H1 (cell line): ENCODE data around the gene TOM1L2. TPM values are rescaled to one million over a fixed set of nuclear protein-coding genes. Genes with fewer than 3 reads are reported as not detected.

Experiments
- CTCF ChIA-PET: fragments of 300-600 bp; sonication (Branson Sonifier 250); formaldehyde crosslinking; loops from one replicate; lab custom pipeline; 2021; ENCODE audit not compliant: partially characterized antibody; lab: Charles Lee
- POLR2A ChIA-PET: fragments of 300-600 bp; sonication (Branson Sonifier 250); formaldehyde crosslinking; loops from one replicate; lab custom pipeline; 2021; ENCODE audit warnings: inconsistent platforms; ENCODE audit not compliant: partially characterized antibody; lab: Charles Lee
- DNase-seq, 2 experiments: peaks; one replicate each; pipeline versions ENCODE4 v3.0.0 to v3.0.0-alpha.2; 2010 to 2022; ENCODE audit warnings: low spot score in 2 of 2, low read depth in 1 of 2, mixed read lengths in 1 of 2
- FAIRE-seq: peaks from 2 replicates; lab custom pipeline; 2011; peaks lifted over from hg19 to GRCh38; lab: Jason Lieb, UNC
- H2AFZ ChIP-seq: 2 replicates; pipeline ENCODE4 v1.8.1; 2012; ENCODE audit warnings: low read length, inconsistent platforms
- H2AK5ac ChIP-seq: 2 replicates; pipeline ENCODE4 v1.6.1; 2013; ENCODE audit warnings: low read depth, low read length
- H2BK120ac ChIP-seq: replicated peaks from 2 replicates; pipeline ENCODE3; 2013; ENCODE audit warnings: low read depth, low read length, inconsistent platforms
- H2BK12ac ChIP-seq: 2 replicates; pipeline ENCODE4 v1.6.1; 2013; ENCODE audit warnings: low read depth, low read length
- H2BK15ac ChIP-seq: 2 replicates; pipeline ENCODE4 v1.6.1; 2013; ENCODE audit warnings: low read length
- H2BK20ac ChIP-seq: 2 replicates; pipeline ENCODE4 v1.6.1; 2013; ENCODE audit warnings: low read length
- H2BK5ac ChIP-seq: 2 replicates; pipeline ENCODE4 v1.6.1; 2013; ENCODE audit warnings: low read depth, low read length
- H3K14ac ChIP-seq: 2 replicates; pipeline ENCODE4 v1.6.1; 2013; ENCODE audit warnings: inconsistent platforms; ENCODE audit not compliant: insufficient read length
- H3K18ac ChIP-seq: 2 replicates; pipeline ENCODE4 v1.6.1; 2013; ENCODE audit warnings: low read length; ENCODE audit errors: extremely low read depth
- H3K23ac ChIP-seq: 2 replicates; pipeline ENCODE4 v1.6.1; 2013; ENCODE audit warnings: inconsistent platforms; ENCODE audit not compliant: insufficient read length
- H3K23me2 ChIP-seq: 2 replicates; pipeline ENCODE4 v1.6.1; 2013; ENCODE audit warnings: low read depth, low read length
- H3K27ac ChIP-seq: 2 replicates; pipeline ENCODE4 v1.6.1; 2011; ENCODE audit warnings: low read depth, low read length, inconsistent platforms
- H3K27me3 ChIP-seq, 4 experiments: replicated peaks in 1 of 4; 1 replicate in 1 of 4; 2 replicates in 3 of 4; pipeline versions ENCODE4 v1.6.1 to v1.8.1; 2011 to 2013; ENCODE audit warnings: low read length in 3 of 4, mild to moderate bottlenecking in 3 of 4, inconsistent platforms in 2 of 4, mixed read lengths in 2 of 4, moderate library complexity in 1 of 4; ENCODE audit not compliant: control insufficient read depth in 3 of 4, insufficient read depth in 3 of 4; ENCODE audit errors: extremely low read depth in 1 of 4
- H3K36me3 ChIP-seq, 4 experiments: 2 replicates each; pipeline versions ENCODE4 v1.6.1 to v1.8.1; 2011 to 2013; ENCODE audit warnings: mild to moderate bottlenecking in 4 of 4, low read length in 3 of 4, moderate library complexity in 2 of 4, control low read depth in 1 of 4, inconsistent platforms in 1 of 4; ENCODE audit not compliant: insufficient read depth in 4 of 4, control insufficient read depth in 2 of 4
- H3K4ac ChIP-seq: replicated peaks from 2 replicates; pipeline ENCODE3; 2013; ENCODE audit warnings: low read length, low read depth, mixed read lengths, inconsistent platforms; ENCODE audit not compliant: insufficient read length
- H3K4me1 ChIP-seq, 4 experiments: replicated peaks in 1 of 4; 1 replicate in 1 of 4; 2 replicates in 3 of 4; pipeline versions ENCODE4 v1.6.1 to v1.8.1; 2011 to 2013; ENCODE audit warnings: low read length in 3 of 4, inconsistent platforms in 2 of 4, mixed read lengths in 1 of 4; ENCODE audit not compliant: insufficient read depth in 4 of 4, control insufficient read depth in 3 of 4
- H3K4me2 ChIP-seq, 2 experiments: 2 replicates each; pipeline versions ENCODE4 v1.6.1 to v1.8.1; 2011 to 2013; ENCODE audit warnings: low read depth in 2 of 2, low read length in 2 of 2, control low read depth in 1 of 2, inconsistent platforms in 1 of 2, mild to moderate bottlenecking in 1 of 2; ENCODE audit not compliant: insufficient read depth in 1 of 2
- H3K4me3 ChIP-seq, 4 experiments: fragments of 200-600, 300-600 bp in 1 of 4; sonication (generic), shearing (Covaris generic), sonication (Bioruptor Twin) in 1 of 4; 2 replicates each; pipeline versions ENCODE4 v1.5.1 to v1.8.1; 2011 to 2016; ENCODE audit warnings: low read length in 4 of 4, low read depth in 3 of 4, control low read depth in 2 of 4, inconsistent platforms in 2 of 4, mild to moderate bottlenecking in 2 of 4, mixed read lengths in 1 of 4, moderate library complexity in 1 of 4; ENCODE audit not compliant: insufficient read depth in 2 of 4; ENCODE audit errors: extremely low read depth in 1 of 4
- H3K56ac ChIP-seq: replicated peaks from 2 replicates; pipeline ENCODE3; 2013; ENCODE audit warnings: low read depth, mild to moderate bottlenecking, mixed read lengths, low read length, inconsistent platforms; ENCODE audit not compliant: insufficient read length
- H3K79me1 ChIP-seq: 2 replicates; pipeline ENCODE4 v1.6.1; 2013; ENCODE audit warnings: low read depth, low read length, control low read depth
- H3K79me2 ChIP-seq, 2 experiments: 2 replicates each; pipeline versions ENCODE4 v1.6.1 to v1.8.1; 2012 to 2013; ENCODE audit warnings: low read length in 2 of 2, mild to moderate bottlenecking in 2 of 2, inconsistent platforms in 1 of 2; ENCODE audit not compliant: insufficient read depth in 2 of 2, control insufficient read depth in 1 of 2
- H3K9ac ChIP-seq, 4 experiments: replicated peaks in 1 of 4; 1 replicate in 1 of 4; 2 replicates in 3 of 4; pipeline versions ENCODE4 v1.6.1 to v1.8.1; 2011 to 2013; ENCODE audit warnings: low read depth in 3 of 4, low read length in 3 of 4, control low read depth in 2 of 4, mild to moderate bottlenecking in 2 of 4, moderate library complexity in 2 of 4, inconsistent platforms in 1 of 4; ENCODE audit errors: extremely low read depth in 1 of 4
- H3K9me3 ChIP-seq, 2 experiments: 2 replicates each; pipeline versions ENCODE4 v1.6.1 to v1.8.1; 2012 to 2013; ENCODE audit warnings: mild to moderate bottlenecking in 2 of 2, moderate library complexity in 2 of 2, control low read depth in 1 of 2, inconsistent platforms in 1 of 2, low read depth in 1 of 2, low read length in 1 of 2, mixed read lengths in 1 of 2; ENCODE audit not compliant: insufficient read depth in 2 of 2
- H4K20me1 ChIP-seq, 2 experiments: replicated peaks in 1 of 2; 2 replicates each; pipeline versions ENCODE3 to v1.8.1; 2011 to 2013; ENCODE audit warnings: inconsistent platforms in 2 of 2, low read length in 2 of 2, mild to moderate bottlenecking in 1 of 2; ENCODE audit not compliant: insufficient read depth in 2 of 2, control insufficient read depth in 1 of 2
- H4K5ac ChIP-seq: 2 replicates; pipeline ENCODE4 v1.6.1; 2013; ENCODE audit warnings: low read length, low read depth, mixed read lengths, inconsistent platforms; ENCODE audit not compliant: insufficient read length
- H4K8ac ChIP-seq: 2 replicates; pipeline ENCODE4 v1.8.0; 2013; ENCODE audit warnings: mild to moderate bottlenecking, moderate library complexity, low read length, inconsistent platforms; ENCODE audit not compliant: insufficient read depth; ENCODE audit errors: extremely low read depth
- H4K91ac ChIP-seq: replicated peaks from 2 replicates; pipeline ENCODE3; 2013; ENCODE audit warnings: low read length, mixed read lengths, inconsistent platforms; ENCODE audit not compliant: insufficient read length
- CBX8 ChIP-seq: fragments of 300-800, 300-1000 bp; sonication (generic); IDR thresholded peaks from 2 replicates; pipeline ENCODE4 v1.7.1; 2016; ENCODE audit warnings: low read depth, low read length, borderline replicate concordance
- CREB1 ChIP-seq: IDR thresholded peaks from 2 replicates; pipeline ENCODE4 v1.6.1; 2012; ENCODE audit warnings: inconsistent platforms
- NRF1 ChIP-seq: IDR thresholded peaks from 2 replicates; pipeline ENCODE4 v1.6.1; 2011; ENCODE audit warnings: mild to moderate bottlenecking, low read depth, low read length, improper control_type of control experiment
- SRF ChIP-seq: IDR thresholded peaks from 2 replicates; pipeline ENCODE4 v1.6.1; 2011; ENCODE audit warnings: mild to moderate bottlenecking, low read depth, low read length, moderate library complexity
- WGBS, 2 experiments: shearing (Covaris generic) in 1 of 2; methylation state at CpG; one replicate each; pipeline versions ENCODE4 v1.1.6 to v1.1.7; 2013 to 2015; ENCODE audit warnings: low lambda C conversion rate in 2 of 2, mixed read lengths in 2 of 2, inconsistent platforms in 1 of 2, low coverage in 1 of 2, missing lambda C conversion rate in 1 of 2; ENCODE audit not compliant: insufficient replicate concordance in 2 of 2, insufficient coverage in 1 of 2, insufficient read length in 1 of 2; ENCODE audit errors: extremely low coverage in 1 of 2, missing lambda C conversion rate in 1 of 2; 5-methylcytosine and 5-hydroxymethylcytosine counted together
- polyA plus RNA-seq, 7 experiments: library from polyadenylated mRNA; depleted of rRNA in 3 of 7; stranded (reverse) in 5 of 7; unstranded in 2 of 7; fragments of >200 nt in 5 of 7; fragments of 200-250 nt in 2 of 7; gene quantifications; 1 replicate in 5 of 7; 2 replicates in 1 of 7; 4 replicates in 1 of 7; pipeline versions ENCODE4 v1.2.1 to v1.2.3, GENCODE V29; 2011 to 2013; ENCODE audit warnings: missing spikeins in 2 of 7, mixed read lengths in 2 of 7
- total RNA-seq: library from RNA; stranded (reverse); fragmentation: NEBNext Ultra II Directional; extraction: Animal tissue kit (Norgen Biotek cat#: 25700); gene quantifications from 2 replicates; pipeline ENCODE4 v1.2.1, GENCODE V29; 2021

The TOM1L2 gene
- total and polyA plus RNA-seq, 2 of the 8 experiments (the other 6 are each of a cell fraction or from before 2014, with no cell fraction given): 2.0 to 3.4 TPM

GRCh38 chr17:17905036-17905320, 67.2 kb downstream of the TOM1L2 start:
- Histone ChIP-seq H2AFZ (no peak overlapping the region), H2AK5ac (no peak overlapping the region), H3K4ac (no peak overlapping the region), H4K91ac (no peak overlapping the region), H3K27me3 (no peaks in the 10 kb centered on the region), H2BK20ac (no peak overlapping the region), H3K4me3 (no peak overlapping the region), H3K27ac (no peak overlapping the region), H3K36me3 (no peaks in the 10 kb centered on the region), H3K9ac (no peak overlapping the region; a peak in 1 of 7 replicates), H2BK12ac (no peak overlapping the region), H3K18ac (no peak overlapping the region), H3K23ac (no peak overlapping the region), H3K9me3 (no peaks in the 10 kb centered on the region), H4K20me1 (no peaks in the 10 kb centered on the region), H3K79me2 (no peaks in the 10 kb centered on the region), H4K8ac (no peak overlapping the region; the same call in 1 of the 2 replicates), H3K14ac (no peak overlapping the region), H3K4me2 (no peak overlapping the region), H3K23me2 (0 out of 2 replicates have a peak, but pooled peaks cover 1% of the 10 kb centered on the region), H3K56ac (no peak overlapping the region), H2BK5ac (no peak overlapping the region), H3K79me1 (no peaks in the 10 kb centered on the region), H2BK15ac (no peak overlapping the region), H2BK120ac (no peak overlapping the region), H3K4me1 (peaks cover 0 to 8% (median 2%) of the 10 kb centered on the region in 4 experiments; a peak in 3 of 7 replicates), H4K5ac (no peak overlapping the region)
- FAIRE-seq (no peak), DNase-seq (no peak)
- ChIA-PET CTCF (interaction anchor here (1.4 to 9.0 kb wide), 4 partner anchors 13 to 55 kb away, joined by 3 to 85 read pairs (median 15); no protein-coding TSS in a partner anchor), POLR2A (interaction anchor here (0.8 kb wide), 1 partner anchor 75 kb away, joined by 3 read pairs; no protein-coding TSS in a partner anchor)
- TF ChIP-seq NRF1 (no peak), CREB1 (no peak), SRF (no peak), CBX8 (no peak)
- 83% methylated on average over 5 of the region's 5 CpGs; no CpG with 5 or more reads in 1 of the 2 experiments for WGBS, 2 experiments
